HepG2 (cell line): Measurements from ENCODE around the gene ATAD3C. TPM values are rescaled to one million over a fixed set of nuclear protein-coding genes. Genes with fewer than 3 reads are reported as not detected.

ENCODE experiments used
- ARNT2 ChIP-seq: sonication (generic); formaldehyde crosslinking; IDR thresholded peaks from 2 replicates; pipeline ENCODE4 v1.8.0; 2022; ENCODE audit warnings: mild to moderate bottlenecking, low read depth, missing genetic modification reagents, moderate library complexity
- CEBPB ChIP-seq: IDR thresholded peaks from 2 replicates; pipeline ENCODE4 v1.6.1; 2011; ENCODE audit warnings: low read depth, low read length, improper control_type of control experiment, borderline replicate concordance
- CHD2 ChIP-seq: IDR thresholded peaks from 2 replicates; pipeline ENCODE4 v1.6.1; 2011; ENCODE audit warnings: low read depth, low read length, improper control_type of control experiment
- HOXA9 ChIP-seq: sonication (generic); formaldehyde crosslinking; IDR thresholded peaks from 2 replicates; pipeline ENCODE4 v1.8.1; 2022; ENCODE audit warnings: missing genetic modification reagents, mild to moderate bottlenecking, moderate library complexity, borderline replicate concordance
- MAZ ChIP-seq, 2 experiments: sonication (generic) in 1 of 2; formaldehyde crosslinking in 1 of 2; IDR thresholded peaks; 2 replicates each; pipeline versions ENCODE4 v1.5.0 to v1.6.1; 2012 to 2020; ENCODE audit warnings: low read depth in 2 of 2, mild to moderate bottlenecking in 2 of 2, borderline replicate concordance in 1 of 2, improper control_type of control experiment in 1 of 2, low read length in 1 of 2, missing genetic modification reagents in 1 of 2, moderate library complexity in 1 of 2
- MTF1 ChIP-seq: sonication (generic); formaldehyde crosslinking; IDR thresholded peaks from 2 replicates; pipeline ENCODE4 v1.5.0; 2020; ENCODE audit warnings: missing genetic modification reagents
- NFE2 ChIP-seq: sonication (generic); formaldehyde crosslinking; IDR thresholded peaks from 2 replicates; pipeline ENCODE4 v1.4.0; 2020; ENCODE audit warnings: missing genetic modification reagents
- POLR2G ChIP-seq: fragments of 200-400 bp; formaldehyde crosslinking; IDR thresholded peaks from 2 replicates; pipeline ENCODE4 v1.6.1; 2018; ENCODE audit warnings: mild to moderate bottlenecking, low read depth, low read length, moderate library complexity
- PRPF4 ChIP-seq: fragments of 200-400 bp; formaldehyde crosslinking; IDR thresholded peaks from 2 replicates; pipeline ENCODE4 v1.6.1; 2016; ENCODE audit warnings: low read length, low read depth; ENCODE audit not compliant: poor library complexity, severe bottlenecking
- RCOR2 ChIP-seq: IDR thresholded peaks from 2 replicates; pipeline ENCODE4 v1.6.1; 2016; ENCODE audit warnings: missing biosample characterization, missing genetic modification reagents
- REPIN1 ChIP-seq: sonication (generic); formaldehyde crosslinking; IDR thresholded peaks from 2 replicates; pipeline ENCODE4 v1.8.0; 2022; ENCODE audit warnings: missing genetic modification reagents, low read depth, mild to moderate bottlenecking, borderline replicate concordance
- SP4 ChIP-seq: sonication (generic); formaldehyde crosslinking; IDR thresholded peaks from 2 replicates; pipeline ENCODE4 v1.8.1; 2023; ENCODE audit warnings: mild to moderate bottlenecking, missing genetic modification reagents
- YEATS2 ChIP-seq: sonication (generic); formaldehyde crosslinking; IDR thresholded peaks from 2 replicates; pipeline ENCODE4 v1.4.0; 2020; ENCODE audit warnings: missing genetic modification reagents, borderline replicate concordance
- ZBTB8A ChIP-seq: sonication (generic); formaldehyde crosslinking; IDR thresholded peaks from 2 replicates; pipeline ENCODE4 v1.4.0; 2020; ENCODE audit warnings: mild to moderate bottlenecking, low read depth, missing genetic modification reagents, borderline replicate concordance
- ZFX ChIP-seq: sonication (generic); formaldehyde crosslinking; IDR thresholded peaks from 2 replicates; pipeline ENCODE4 v1.4.0; 2020; ENCODE audit warnings: mild to moderate bottlenecking, low read depth, missing genetic modification reagents, moderate library complexity
- ZNF18 ChIP-seq: sonication (generic); formaldehyde crosslinking; IDR thresholded peaks from 2 replicates; pipeline ENCODE4 v1.8.0; 2022; ENCODE audit warnings: mild to moderate bottlenecking, missing genetic modification reagents; ENCODE audit not compliant: insufficient replicate concordance
- ZNF20 ChIP-seq: sonication (generic); formaldehyde crosslinking; IDR thresholded peaks from 2 replicates; pipeline ENCODE4 v1.4.0; 2020; ENCODE audit warnings: mild to moderate bottlenecking, moderate library complexity, missing genetic modification reagents
- ZNF296 ChIP-seq: sonication (generic); formaldehyde crosslinking; conservative IDR thresholded peaks from 2 replicates; pipeline ENCODE4 v1.5.0; 2020; ENCODE audit warnings: mild to moderate bottlenecking, missing genetic modification reagents
- ZNF607 ChIP-seq: sonication (generic); formaldehyde crosslinking; IDR thresholded peaks from 2 replicates; pipeline ENCODE4 v1.5.1; 2020; ENCODE audit warnings: missing genetic modification reagents, mild to moderate bottlenecking, borderline replicate concordance
- ZNF660 ChIP-seq: sonication (generic); formaldehyde crosslinking; IDR thresholded peaks from 2 replicates; pipeline ENCODE4 v1.5.1; 2020; ENCODE audit warnings: mild to moderate bottlenecking, low read depth, missing genetic modification reagents, borderline replicate concordance
- ZNF691 ChIP-seq: sonication (generic); formaldehyde crosslinking; IDR thresholded peaks from 2 replicates; pipeline ENCODE4 v1.4.0; 2020; ENCODE audit warnings: missing genetic modification reagents, low read depth, mild to moderate bottlenecking, borderline replicate concordance
- polyA plus RNA-seq, 8 experiments: library from polyadenylated mRNA; depleted of rRNA in 3 of 8; stranded (reverse) in 7 of 8; unstranded in 1 of 8; fragments of >200 nt; fragmentation: Illumina TruSeq in 4 of 8; extraction: Trizol in 4 of 8; gene quantifications; 2 replicates each; pipeline versions ENCODE4 v1.2.1 to v1.2.3, GENCODE V29; 2011 to 2016; ENCODE audit warnings: low read depth in 4 of 8, missing spikeins in 1 of 8, mixed read lengths in 1 of 8; ENCODE audit not compliant: insufficient read depth in 1 of 8
- total RNA-seq, 5 experiments: library from RNA; depleted of rRNA; stranded (reverse); fragments of >200 nt; fragmentation: Illumina TruSeq; extraction: Trizol; gene quantifications; 2 replicates each; pipeline ENCODE4 v1.2.3, GENCODE V29; 2016; ENCODE audit warnings: low read depth in 1 of 5
- TF ChIP-seq, protein P1 (sequence below): sonication (generic); formaldehyde crosslinking; IDR thresholded peaks from 2 replicates; pipeline ENCODE4 v1.9.0; 2022; ENCODE audit warnings: low read depth, missing genetic modification reagents

The ATAD3C gene
- total and polyA plus RNA-seq, 2 of the 13 experiments (the other 11 are each of a cell fraction or from before 2014, with no cell fraction given): 2.4 to 3.2 TPM

- TF ChIP-seq RCOR2 (CRISPR knock-in tag) (peak; percentile 65), CEBPB (no peak), ZBTB8A (CRISPR knock-in tag) (no peak; the same call in 1 of the 2 replicates), NFE2 (CRISPR knock-in tag) (no peak), ZFX (CRISPR knock-in tag) (peak; percentile 87), SP4 (CRISPR knock-in tag) (no peak; the same call in none of the 2 replicates), ZNF296 (CRISPR knock-in tag) (peak; percentile 95), YEATS2 (peak; percentile 65; the same call in 1 of the 2 replicates), ZNF660 (CRISPR knock-in tag) (no peak), ARNT2 (no peak), REPIN1 (CRISPR knock-in tag) (peak; percentile 91), ZNF20 (CRISPR knock-in tag) (no peak), HOXA9 (CRISPR knock-in tag) (no peak), PRPF4 (no peak), ZNF18 (CRISPR knock-in tag) (no peak), CHD2 (peak; percentile 59; the same call in 1 of the 2 replicates), MTF1 (CRISPR knock-in tag) (no peak), ZNF607 (peak; percentile 88), MAZ (IDR thresholded peaks at IDR 0.05; ENCODE audit: borderline replicate concordance, low read depth, low read length) (peak; percentile 97), MAZ (CRISPR knock-in tag; IDR thresholded peaks at IDR 0.05; ENCODE audit: low read depth) (peak; percentile 97), POLR2G (peak; percentile 83), ZNF691 (CRISPR knock-in tag) (peak; percentile 77; the same call in 1 of the 2 replicates)
- TF ChIP-seq, protein P1, sequence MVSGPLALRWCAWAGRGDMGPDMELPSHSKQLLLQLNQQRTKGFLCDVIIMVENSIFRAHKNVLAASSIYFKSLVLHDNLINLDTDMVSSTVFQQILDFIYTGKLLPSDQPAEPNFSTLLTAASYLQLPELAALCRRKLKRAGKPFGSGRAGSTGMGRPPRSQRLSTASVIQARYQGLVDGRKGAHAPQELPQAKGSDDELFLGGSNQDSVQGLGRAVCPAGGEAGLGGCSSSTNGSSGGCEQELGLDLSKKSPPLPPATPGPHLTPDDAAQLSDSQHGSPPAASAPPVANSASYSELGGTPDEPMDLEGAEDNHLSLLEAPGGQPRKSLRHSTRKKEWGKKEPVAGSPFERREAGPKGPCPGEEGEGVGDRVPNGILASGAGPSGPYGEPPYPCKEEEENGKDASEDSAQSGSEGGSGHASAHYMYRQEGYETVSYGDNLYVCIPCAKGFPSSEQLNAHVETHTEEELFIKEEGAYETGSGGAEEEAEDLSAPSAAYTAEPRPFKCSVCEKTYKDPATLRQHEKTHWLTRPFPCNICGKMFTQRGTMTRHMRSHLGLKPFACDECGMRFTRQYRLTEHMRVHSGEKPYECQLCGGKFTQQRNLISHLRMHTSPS (CRISPR knock-in tag): peak; percentile 70; the same call in 1 of the 2 replicates
Observed at GRCh38 chr1:1432951-1433803, 16.3 kb upstream of the ATAD3C start (continued).
